Esophagus squamous epithelium (tissue), 5 donors: ENCODE results near the gene ITSN2. TPM values are rescaled to one million over a fixed set of nuclear protein-coding genes. Genes with fewer than 3 reads are reported as not detected.

Source experiments
- DNase-seq: peaks from one replicate; lab custom pipeline; 2025; lab: John Stamatoyannopoulos, UW
- H3K27ac ChIP-seq, 4 donors: fragments of 200-600 bp; sonication (generic); one replicate each; pipeline ENCODE4 v1.5.1; 2016 to 2019; ENCODE audit warnings: mild to moderate bottlenecking in 1 of 4
- H3K27me3 ChIP-seq, 4 donors: fragments of 200-600 bp; sonication (generic); 1 replicate in 3 of 4; 2 replicates in 1 of 4; pipeline versions ENCODE4 v1.5.1 to v1.6.0; 2017 to 2021; ENCODE audit warnings: antibody characterized with exemption in 1 of 4
- H3K36me3 ChIP-seq, 3 donors: fragments of 200-600 bp; sonication (generic); one replicate each; pipeline ENCODE4 v1.5.1; 2016 to 2019
- H3K4me1 ChIP-seq, 3 donors: fragments of 200-600 bp; sonication (generic); one replicate each; pipeline ENCODE4 v1.5.1; 2017 to 2019
- H3K4me3 ChIP-seq, 4 donors: fragments of 200-600 bp; sonication (generic); 1 replicate in 3 of 4; 2 replicates in 1 of 4; pipeline ENCODE4 v1.5.1; 2016 to 2019; ENCODE audit warnings: mild to moderate bottlenecking in 2 of 4, moderate library complexity in 1 of 4
- H3K9me3 ChIP-seq, 3 donors: fragments of 200-600 bp; sonication (generic); one replicate each; pipeline ENCODE4 v1.5.1; 2016 to 2019
- POLR2A ChIP-seq, 4 donors: fragments of 450-650 bp; IDR thresholded peaks; one replicate each; pipeline ENCODE4 v1.6.1; 2017; ENCODE audit warnings: antibody characterized with exemption in 4 of 4, mild to moderate bottlenecking in 4 of 4, moderate library complexity in 3 of 4
- WGBS, 2 donors: methylation state at CpG; one replicate each; pipeline ENCODE4 v1.1.5; 2018; 5-methylcytosine and 5-hydroxymethylcytosine counted together
- intact Hi-C: fragments of 100-400 bp; cut with DNase I; formaldehyde crosslinking; loops from one replicate; pipeline ENCODE4 v1.15.0; 2022
- total RNA-seq, 4 donors: library from RNA; depleted of rRNA; stranded (reverse); fragments of >200 nt; gene quantifications; one replicate each; pipeline ENCODE4 v1.1.0, GENCODE V29; 2016
- TF ChIP-seq, protein P1 (sequence below), 6 experiments: fragments of 450-650 bp in 4 of 6; fragments of 200-600 bp in 2 of 6; sonication (generic) in 2 of 6; IDR thresholded peaks; one replicate each; pipeline ENCODE4 v1.5.1; 2016 to 2019; ENCODE audit warnings: antibody characterized with exemption in 6 of 6, mild to moderate bottlenecking in 4 of 6, moderate library complexity in 4 of 6
- donor health status: DM: yes; HTN: yes; CAD: no.

Gene ITSN2
- total RNA-seq, 4 donors from 2014 or later, result 58.3 to 98.0 (median 65.3) TPM

GRCh38 chr2:24253303-24253919 is 106.9 kb downstream of the ITSN2 start:
- TF ChIP-seq, protein P1, sequence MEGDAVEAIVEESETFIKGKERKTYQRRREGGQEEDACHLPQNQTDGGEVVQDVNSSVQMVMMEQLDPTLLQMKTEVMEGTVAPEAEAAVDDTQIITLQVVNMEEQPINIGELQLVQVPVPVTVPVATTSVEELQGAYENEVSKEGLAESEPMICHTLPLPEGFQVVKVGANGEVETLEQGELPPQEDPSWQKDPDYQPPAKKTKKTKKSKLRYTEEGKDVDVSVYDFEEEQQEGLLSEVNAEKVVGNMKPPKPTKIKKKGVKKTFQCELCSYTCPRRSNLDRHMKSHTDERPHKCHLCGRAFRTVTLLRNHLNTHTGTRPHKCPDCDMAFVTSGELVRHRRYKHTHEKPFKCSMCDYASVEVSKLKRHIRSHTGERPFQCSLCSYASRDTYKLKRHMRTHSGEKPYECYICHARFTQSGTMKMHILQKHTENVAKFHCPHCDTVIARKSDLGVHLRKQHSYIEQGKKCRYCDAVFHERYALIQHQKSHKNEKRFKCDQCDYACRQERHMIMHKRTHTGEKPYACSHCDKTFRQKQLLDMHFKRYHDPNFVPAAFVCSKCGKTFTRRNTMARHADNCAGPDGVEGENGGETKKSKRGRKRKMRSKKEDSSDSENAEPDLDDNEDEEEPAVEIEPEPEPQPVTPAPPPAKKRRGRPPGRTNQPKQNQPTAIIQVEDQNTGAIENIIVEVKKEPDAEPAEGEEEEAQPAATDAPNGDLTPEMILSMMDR (IDR thresholded peaks at IDR 0.05), result no peak
- TF ChIP-seq POLR2A (IDR thresholded peaks at IDR 0.05), result no peak
- Histone ChIP-seq H3K9me3 (no peaks in the 10 kb centered on the region), H3K27me3 (no peaks in the 10 kb centered on the region), H3K27ac (no peak overlapping the region), H3K4me3 (no peak overlapping the region), H3K36me3 (peaks cover 0 to 91% (median 4%) of the 10 kb centered on the region in 3 donors), H3K4me1 (no peaks in the 10 kb centered on the region)
- 91% methylated on average over 6 of the region's 6 CpGs for WGBS, 2 donors
- no peak for DNase-seq
- intact Hi-C loops, result no loop called here

DNA sequence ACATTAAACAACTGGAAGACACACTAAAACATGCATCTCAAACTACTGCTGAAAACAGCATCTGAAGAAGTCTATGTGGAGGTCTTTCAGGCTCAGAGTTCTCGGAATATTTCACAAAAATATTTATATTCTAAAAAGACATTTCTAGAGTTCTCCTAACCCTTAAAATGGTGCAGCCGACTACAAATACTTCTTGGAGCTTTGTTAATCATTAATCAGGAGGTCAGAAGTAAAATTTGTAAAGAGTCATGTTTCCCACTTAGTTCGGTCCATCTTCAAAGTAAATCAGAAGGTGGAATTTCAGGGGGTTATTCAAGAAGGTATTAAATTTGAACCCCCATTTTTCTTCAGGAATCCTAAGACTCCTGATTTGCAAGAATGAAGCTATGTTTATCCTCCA is 112.7 kb downstream of the ITSN2 start:
- no peak for DNase-seq
- Histone ChIP-seq H3K9me3 (no peaks in the 10 kb centered on the region), H3K4me1 (no peaks in the 10 kb centered on the region), H3K27ac (no peak overlapping the region), H3K27me3 (no peaks in the 10 kb centered on the region), H3K36me3 (peaks cover 0 to 95% (median 15%) of the 10 kb centered on the region in 3 donors), H3K4me3 (no peak overlapping the region)
- TF ChIP-seq POLR2A (IDR thresholded peaks at IDR 0.05), result no peak
- TF ChIP-seq, protein P1 (IDR thresholded peaks at IDR 0.05), result no peak
- intact Hi-C loops, result no loop called here
- 77 to 90% methylated on average over 3 of the region's 3 CpGs for WGBS, 2 donors

GRCh38 chr2:24247164-24247563 is 113.2 kb downstream of the ITSN2 start:
- Histone ChIP-seq H3K27ac (no peak overlapping the region), H3K4me3 (no peak overlapping the region), H3K27me3 (no peaks in the 10 kb centered on the region), H3K36me3 (peaks cover 0 to 93% (median 15%) of the 10 kb centered on the region in 3 donors), H3K4me1 (no peaks in the 10 kb centered on the region), H3K9me3 (no peaks in the 10 kb centered on the region)
- intact Hi-C loops, result no loop called here
- DNase-seq, result no peak
- TF ChIP-seq, protein P1 (IDR thresholded peaks at IDR 0.05), result no peak
- 92% methylated on average over 1 of the region's 1 CpG; no CpG with 5 or more reads in 1 of the 2 donors for WGBS, 2 donors

DNA sequence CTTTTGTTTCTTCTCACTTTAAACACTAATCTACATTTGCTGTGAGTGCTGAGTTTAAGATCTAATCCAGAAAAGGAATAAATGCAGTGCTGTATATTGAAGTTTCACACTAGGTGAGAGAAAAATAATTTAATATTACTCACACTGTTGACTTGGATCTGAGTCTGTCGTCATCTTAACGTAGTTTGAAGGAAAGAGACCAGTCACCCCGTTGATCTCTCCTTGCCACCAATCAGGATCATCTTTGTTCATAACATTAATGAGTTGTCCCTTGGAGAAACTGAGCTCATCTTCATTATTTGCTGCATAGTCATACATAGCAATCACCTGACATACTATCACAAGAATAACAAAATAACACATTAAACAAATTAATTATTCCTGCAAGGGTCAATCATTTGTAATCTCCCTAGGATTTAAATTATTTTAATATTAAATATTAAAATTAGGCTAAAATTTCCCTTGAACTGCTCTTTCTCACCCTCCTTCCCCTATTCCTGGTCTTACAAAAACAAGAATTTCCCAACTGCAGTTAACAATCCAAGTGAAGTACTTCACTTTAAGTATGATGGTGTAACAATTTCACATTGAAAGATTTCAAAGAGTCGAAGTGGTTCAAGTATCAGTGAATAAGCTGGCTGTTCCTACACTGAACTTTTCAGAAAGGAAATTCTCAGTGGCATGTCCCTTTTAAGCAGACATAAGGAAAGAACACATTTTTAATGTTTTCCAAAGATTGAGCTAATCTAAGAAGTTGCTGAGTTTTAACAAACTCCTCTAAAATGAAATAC is 114.2 kb downstream of the ITSN2 start:
- 82 to 86% methylated on average over 4 of the region's 4 CpGs for WGBS, 2 donors
- H3K4me1 ChIP-seq, result no peaks in the 10 kb centered on the region
- intact Hi-C loops, result no loop called here
- H3K27me3 ChIP-seq, result no peaks in the 10 kb centered on the region
- H3K9me3 ChIP-seq, result no peaks in the 10 kb centered on the region
- no peak overlapping the region for H3K27ac ChIP-seq
- TF ChIP-seq, protein P1 (IDR thresholded peaks at IDR 0.05), result no peak
- TF ChIP-seq POLR2A (IDR thresholded peaks at IDR 0.05), result no peak
- DNase-seq, result no peak
- peaks cover 0 to 96% (median 15%) of the 10 kb centered on the region in 3 donors for H3K36me3 ChIP-seq
- no peak overlapping the region for H3K4me3 ChIP-seq

GRCh38 chr2:24241528-24241927 is 118.8 kb downstream of the ITSN2 start:
- Histone ChIP-seq H3K9me3 (no peaks in the 10 kb centered on the region), H3K27ac (no peak overlapping the region), H3K4me1 (no peaks in the 10 kb centered on the region), H3K4me3 (no peak overlapping the region), H3K27me3 (no peaks in the 10 kb centered on the region), H3K36me3 (peaks cover 0 to 61% (median 11%) of the 10 kb centered on the region in 3 donors)
- TF ChIP-seq, protein P1 (IDR thresholded peaks at IDR 0.05), result no peak
- TF ChIP-seq POLR2A (IDR thresholded peaks at IDR 0.05), result no peak
- intact Hi-C loops, result no loop called here
- no peak for DNase-seq
